Activated T-cell treated with anti-CD3 and anti-CD28 coated beads for 1 hour (primary cell): ENCODE measurements around the gene STMN3.

Source experiments
- DNase-seq: peaks from one replicate; pipeline ENCODE4 v3.0.0-alpha.2; 2020; ENCODE audit warnings: low read depth

The STMN3 gene

DNA sequence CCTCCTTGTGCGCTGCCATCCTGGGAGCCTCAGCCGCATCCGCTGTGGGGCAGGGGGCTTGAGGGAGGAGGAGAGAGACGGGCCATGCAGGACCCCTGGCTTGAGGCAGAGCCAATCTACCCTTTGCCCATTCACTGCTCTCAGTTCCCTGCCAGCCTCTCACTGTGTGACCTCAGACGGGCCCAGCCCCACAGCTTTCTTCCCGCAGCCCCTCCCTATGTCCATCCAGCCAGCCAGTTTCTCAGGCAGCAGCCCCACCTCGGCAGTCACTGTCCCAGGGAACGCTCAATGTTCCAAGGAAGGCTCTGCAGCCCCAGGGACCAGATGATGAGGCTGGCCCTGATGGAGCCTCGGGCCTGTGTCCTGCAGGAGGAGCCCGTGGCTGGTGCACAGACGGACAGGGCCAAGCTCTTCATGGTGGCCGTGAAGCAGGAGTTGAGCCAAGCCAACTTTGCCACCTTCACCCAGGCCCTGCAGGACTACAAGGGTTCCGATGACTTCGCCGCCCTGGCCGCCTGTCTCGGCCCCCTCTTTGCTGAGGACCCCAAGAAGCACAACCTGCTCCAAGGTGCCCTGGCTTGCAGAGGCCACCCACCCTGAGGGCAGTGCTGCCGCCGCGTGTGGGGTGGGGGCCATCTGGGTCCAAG is 39.3 kb upstream of the STMN3 start:
- no peak for DNase-seq

GRCh38 chr20:63691711-63692435 is 38.6 kb upstream of the STMN3 start:
- DNase-seq: no peak

DNA sequence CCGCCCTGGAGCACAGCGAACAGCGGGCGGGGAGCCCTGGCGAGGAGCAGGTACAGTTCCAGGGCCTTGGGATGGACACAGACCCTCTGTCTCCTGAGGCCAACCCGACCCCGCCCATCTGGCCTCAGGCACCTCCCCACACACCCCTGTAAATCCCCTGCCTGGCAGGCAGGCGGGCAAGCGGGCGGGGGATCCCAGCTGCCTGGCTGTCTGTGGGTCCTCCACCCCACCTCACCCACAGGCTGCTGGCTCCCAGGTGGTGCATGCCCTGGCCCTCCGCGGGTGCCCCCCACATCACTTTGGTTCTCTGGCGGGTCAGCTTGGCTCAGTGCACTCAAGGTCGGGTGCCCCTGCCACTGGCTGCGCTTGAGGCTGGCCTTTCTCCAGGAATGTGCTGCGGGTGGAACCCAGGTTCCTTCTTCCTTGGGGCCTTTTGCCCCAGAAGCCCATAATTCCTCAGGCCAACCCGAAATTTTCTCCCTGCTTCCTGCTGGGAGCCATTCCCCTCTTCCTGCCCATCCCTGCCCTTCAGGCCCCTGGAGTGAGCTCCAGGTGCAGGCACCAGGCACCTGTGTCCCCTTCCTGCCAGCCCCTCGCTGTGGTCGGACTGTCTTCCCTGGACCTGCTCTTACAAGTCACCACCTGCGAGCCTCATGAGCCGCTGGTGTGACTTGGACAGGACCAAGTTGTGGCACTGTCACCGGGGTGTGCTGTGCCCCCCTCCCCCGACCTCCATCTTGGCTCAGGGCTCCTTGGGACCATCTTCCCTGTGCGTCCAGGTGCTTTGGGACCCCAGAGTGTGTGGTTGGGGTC is 37.9 kb upstream of the STMN3 start:
- DNase-seq: no peak

- no peak for DNase-seq
These were observed 37.0 kb upstream of the STMN3 start for GRCh38 chr20:63690003-63690897.

DNA sequence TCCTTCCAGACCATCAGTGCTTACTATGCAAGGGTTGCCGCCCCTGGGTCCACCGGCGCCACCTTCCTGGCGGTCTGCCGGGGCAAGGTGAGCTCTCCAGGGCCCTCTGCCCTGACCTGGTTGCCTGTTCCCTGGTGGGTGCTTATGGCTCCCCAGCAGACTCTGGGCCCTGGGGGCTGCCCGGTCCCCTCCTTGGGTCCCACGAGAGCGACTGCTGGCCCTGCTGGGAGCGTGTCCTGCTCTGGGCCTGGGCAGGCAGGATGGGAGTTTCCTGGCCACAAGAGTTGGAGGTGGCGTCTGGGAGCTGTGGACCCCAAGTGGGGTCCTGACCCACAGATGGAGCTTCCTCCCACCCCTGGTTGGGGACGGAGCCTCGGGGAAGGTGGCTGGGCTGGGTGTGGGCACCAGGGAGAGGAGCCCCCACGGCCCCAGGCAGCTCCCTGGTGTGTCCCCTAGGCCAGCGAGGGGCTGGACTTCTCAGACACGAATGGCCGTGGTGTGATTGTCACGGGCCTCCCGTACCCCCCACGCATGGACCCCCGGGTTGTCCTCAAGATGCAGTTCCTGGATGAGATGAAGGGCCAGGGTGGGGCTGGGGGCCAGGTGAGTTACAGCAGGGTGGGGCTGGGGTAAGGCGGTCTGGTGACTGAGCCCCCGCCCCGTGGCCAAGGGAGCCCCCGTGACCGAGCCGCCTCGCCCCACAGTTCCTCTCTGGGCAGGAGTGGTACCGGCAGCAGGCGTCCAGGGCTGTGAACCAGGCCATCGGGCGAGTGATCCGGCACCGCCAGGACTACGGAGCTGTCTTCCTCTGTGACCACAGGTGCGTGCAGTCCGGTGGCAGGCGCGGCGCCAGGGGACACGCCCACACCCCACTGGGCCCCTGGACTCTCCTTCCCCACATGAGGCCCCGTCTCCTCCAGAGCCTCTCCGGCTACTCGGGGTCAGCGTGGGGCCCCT is 36.1 kb upstream of the STMN3 start:
- no peak for DNase-seq

DNA sequence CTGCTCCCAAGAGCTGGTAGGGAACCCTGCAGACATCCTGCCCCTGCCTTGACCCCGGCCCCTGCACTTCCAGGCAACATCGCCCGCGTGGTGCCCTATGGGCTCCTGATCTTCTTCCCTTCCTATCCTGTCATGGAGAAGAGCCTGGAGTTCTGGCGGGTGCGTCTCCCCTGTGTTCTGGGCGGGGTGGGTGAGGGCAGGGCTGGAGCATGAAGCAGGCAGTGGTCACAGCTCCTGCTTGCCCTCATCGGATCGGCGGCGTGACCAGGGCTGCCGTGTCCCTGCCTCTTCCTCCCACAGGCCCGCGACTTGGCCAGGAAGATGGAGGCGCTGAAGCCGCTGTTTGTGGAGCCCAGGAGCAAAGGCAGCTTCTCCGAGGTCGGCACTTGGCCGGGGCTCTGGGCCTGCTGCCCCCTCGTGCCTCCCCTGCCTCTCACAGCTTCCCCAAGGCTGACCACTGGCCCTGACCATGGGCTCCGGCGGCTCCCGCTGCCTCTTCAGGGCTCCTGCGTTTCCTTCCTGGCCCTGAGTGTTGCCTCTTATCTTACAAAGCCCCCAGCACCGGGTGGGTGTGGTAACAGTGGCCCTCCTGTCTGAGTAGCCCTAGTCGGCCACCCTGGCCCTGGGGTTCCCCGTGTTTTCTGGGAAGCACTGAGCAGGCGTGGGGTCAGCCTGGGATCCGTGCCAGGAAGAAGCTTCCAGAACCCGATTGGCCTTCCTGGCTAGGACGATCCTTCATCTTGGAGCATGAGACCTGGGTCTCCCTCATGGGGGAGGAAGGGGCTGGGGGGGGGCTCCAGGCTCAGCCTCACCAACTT is 35.2 kb upstream of the STMN3 start:
- no peak for DNase-seq

DNA sequence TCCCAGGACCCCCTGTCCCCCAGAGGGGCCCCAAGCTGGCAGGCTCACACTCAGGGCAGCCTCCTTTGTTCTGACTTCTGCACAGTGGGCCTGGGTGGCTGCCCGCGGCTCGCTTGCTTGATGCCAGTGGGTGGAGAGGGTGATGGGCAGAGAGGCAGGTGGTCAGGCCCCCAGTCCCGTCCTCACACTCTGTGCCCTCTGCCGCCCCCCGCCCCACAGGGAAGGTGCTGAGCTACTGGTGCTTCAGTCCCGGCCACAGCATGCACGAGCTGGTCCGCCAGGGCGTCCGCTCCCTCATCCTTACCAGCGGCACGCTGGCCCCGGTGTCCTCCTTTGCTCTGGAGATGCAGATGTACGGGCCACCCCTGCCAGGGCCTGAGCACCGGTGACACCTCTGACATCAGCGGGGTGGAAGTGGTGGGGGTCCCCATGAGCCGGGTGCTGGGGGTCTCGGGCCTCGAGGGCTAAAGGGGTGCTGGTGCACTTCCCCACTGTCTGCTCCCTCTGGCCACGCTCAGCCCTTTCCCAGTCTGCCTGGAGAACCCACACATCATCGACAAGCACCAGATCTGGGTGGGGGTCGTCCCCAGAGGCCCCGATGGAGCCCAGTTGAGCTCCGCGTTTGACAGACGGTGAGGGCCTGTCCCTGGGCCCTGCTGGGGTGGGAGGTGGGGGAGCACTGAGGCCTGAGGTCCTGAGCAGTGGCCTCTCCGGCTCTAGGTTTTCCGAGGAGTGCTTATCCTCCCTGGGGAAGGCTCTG is 34.4 kb upstream of the STMN3 start:
- DNase-seq: no peak

GRCh38 chr20:63686492-63687321 is 33.5 kb upstream of the STMN3 start:
- DNase-seq: no peak

GRCh38 chr20:63686094-63686491 is 32.9 kb upstream of the STMN3 start:
- no peak for DNase-seq

- DNase-seq: no peak
These were observed 32.2 kb upstream of the STMN3 start for GRCh38 chr20:63685269-63686026.

GRCh38 chr20:63682384-63683139 is 29.3 kb upstream of the STMN3 start:
- DNase-seq: no peak

GRCh38 chr20:63681609-63682142 is 28.5 kb upstream of the STMN3 start:
- no peak for DNase-seq

DNA sequence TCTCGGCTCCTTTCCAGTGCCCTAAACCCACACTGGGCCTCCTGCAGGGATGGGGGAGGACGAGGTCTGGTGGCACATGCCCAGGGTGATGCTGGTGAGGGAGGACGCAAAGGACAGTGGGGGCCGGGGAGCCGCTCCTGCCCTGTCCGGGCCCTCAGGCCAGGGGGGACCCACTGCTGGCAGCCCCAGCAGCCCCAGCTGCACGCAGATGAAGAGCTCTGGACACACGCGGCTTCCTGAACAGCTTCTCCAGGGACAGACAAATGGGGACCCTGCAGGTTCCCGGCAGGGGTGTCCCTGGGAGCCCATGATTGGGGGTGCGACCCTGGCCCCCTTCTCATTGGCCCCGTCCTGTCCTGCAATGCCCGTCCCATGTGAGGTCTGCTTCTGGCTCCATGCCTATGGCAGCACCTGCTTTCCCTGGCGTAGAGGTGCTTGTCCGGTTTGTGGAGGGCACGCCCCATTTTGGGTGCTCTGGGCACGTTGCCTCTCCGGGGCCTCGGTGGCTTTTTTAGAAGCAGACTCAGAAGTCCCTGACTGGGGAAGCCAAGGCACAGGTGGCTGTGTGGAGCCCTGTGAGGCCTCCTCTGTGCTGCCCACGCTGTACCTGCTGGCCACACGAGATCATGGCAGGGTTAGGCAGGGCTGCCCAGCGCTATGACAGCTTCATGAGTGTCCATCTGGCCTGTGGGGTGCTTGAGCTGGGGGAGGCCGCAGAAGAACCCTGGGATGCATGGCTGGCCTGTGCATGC is 27.8 kb upstream of the STMN3 start:
- no peak for DNase-seq

GRCh38 chr20:63680427-63680826 is 27.2 kb upstream of the STMN3 start:
- no peak for DNase-seq

DNA sequence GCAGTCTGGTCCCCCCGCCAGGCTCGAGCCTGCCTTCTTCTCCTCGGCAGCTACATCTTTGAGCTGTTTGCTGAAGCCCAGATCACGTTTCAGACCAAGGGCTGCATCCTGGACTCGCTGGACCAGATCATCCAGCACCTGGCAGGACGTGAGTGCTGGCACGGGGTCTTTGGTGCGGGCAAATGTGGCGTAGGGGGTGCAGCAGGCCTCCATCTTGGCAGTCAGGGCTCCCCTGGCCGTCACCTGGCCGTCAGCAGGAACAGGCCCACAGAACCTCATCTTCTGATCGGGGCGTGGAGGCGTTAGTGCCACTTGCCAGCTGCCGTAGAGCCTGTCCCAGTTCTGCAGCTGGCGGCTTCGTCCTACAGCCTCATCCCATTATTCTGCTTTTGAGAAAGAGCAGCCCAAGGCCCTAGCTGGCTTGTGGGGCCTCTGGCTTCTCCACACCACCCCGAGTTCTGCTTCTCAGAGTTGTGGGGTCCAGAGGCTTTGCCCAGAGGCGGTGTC is 26.6 kb upstream of the STMN3 start:
- no peak for DNase-seq
